Measurements from ENCODE around the gene MRPL19.

DNA sequence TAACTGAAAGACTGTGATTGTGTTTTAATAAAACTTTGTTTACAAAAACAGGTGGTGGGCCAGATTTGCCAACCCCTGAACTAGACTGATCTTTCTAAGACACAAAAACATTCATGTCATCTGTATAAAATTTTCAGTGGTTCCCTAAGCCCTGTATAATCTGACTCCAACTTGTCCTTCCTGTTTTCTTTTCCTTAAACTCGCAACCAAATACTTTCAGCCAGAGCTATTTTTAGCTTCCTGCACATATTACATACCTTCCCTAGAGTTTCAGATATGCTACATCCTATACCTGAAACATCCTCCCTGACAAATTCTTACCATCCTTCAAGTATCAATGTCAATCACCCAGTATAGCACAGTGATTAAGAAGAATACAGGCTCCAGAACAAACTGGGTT lies 59.3 kb downstream of the MRPL19 start:
- TF ChIP-seq, protein P1, sequence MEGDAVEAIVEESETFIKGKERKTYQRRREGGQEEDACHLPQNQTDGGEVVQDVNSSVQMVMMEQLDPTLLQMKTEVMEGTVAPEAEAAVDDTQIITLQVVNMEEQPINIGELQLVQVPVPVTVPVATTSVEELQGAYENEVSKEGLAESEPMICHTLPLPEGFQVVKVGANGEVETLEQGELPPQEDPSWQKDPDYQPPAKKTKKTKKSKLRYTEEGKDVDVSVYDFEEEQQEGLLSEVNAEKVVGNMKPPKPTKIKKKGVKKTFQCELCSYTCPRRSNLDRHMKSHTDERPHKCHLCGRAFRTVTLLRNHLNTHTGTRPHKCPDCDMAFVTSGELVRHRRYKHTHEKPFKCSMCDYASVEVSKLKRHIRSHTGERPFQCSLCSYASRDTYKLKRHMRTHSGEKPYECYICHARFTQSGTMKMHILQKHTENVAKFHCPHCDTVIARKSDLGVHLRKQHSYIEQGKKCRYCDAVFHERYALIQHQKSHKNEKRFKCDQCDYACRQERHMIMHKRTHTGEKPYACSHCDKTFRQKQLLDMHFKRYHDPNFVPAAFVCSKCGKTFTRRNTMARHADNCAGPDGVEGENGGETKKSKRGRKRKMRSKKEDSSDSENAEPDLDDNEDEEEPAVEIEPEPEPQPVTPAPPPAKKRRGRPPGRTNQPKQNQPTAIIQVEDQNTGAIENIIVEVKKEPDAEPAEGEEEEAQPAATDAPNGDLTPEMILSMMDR (IDR thresholded peaks at IDR 0.05; ENCODE audit: insufficient read depth, low read length) = no peak
- TF ChIP-seq, protein P2, sequence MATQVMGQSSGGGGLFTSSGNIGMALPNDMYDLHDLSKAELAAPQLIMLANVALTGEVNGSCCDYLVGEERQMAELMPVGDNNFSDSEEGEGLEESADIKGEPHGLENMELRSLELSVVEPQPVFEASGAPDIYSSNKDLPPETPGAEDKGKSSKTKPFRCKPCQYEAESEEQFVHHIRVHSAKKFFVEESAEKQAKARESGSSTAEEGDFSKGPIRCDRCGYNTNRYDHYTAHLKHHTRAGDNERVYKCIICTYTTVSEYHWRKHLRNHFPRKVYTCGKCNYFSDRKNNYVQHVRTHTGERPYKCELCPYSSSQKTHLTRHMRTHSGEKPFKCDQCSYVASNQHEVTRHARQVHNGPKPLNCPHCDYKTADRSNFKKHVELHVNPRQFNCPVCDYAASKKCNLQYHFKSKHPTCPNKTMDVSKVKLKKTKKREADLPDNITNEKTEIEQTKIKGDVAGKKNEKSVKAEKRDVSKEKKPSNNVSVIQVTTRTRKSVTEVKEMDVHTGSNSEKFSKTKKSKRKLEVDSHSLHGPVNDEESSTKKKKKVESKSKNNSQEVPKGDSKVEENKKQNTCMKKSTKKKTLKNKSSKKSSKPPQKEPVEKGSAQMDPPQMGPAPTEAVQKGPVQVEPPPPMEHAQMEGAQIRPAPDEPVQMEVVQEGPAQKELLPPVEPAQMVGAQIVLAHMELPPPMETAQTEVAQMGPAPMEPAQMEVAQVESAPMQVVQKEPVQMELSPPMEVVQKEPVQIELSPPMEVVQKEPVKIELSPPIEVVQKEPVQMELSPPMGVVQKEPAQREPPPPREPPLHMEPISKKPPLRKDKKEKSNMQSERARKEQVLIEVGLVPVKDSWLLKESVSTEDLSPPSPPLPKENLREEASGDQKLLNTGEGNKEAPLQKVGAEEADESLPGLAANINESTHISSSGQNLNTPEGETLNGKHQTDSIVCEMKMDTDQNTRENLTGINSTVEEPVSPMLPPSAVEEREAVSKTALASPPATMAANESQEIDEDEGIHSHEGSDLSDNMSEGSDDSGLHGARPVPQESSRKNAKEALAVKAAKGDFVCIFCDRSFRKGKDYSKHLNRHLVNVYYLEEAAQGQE (IDR thresholded peaks at IDR 0.05; ENCODE audit: insufficient replicate concordance, low read depth) = no peak
- TF ChIP-seq POLR2AphosphoS5 (IDR thresholded peaks at IDR 0.05; ENCODE audit: low read depth) (no peak), GABPA (IDR thresholded peaks at IDR 0.05; ENCODE audit: low read depth) (no peak)
